Suppressor macrophage treated with lipopolysaccharide for 1 hour (primary cell): ENCODE measurements around the gene EPHA3.

Experiments used
- DNase-seq, 3 donors: peaks; one replicate each; pipeline ENCODE4 v3.0.0-alpha.2; 2020 to 2022

Gene EPHA3

DNA sequence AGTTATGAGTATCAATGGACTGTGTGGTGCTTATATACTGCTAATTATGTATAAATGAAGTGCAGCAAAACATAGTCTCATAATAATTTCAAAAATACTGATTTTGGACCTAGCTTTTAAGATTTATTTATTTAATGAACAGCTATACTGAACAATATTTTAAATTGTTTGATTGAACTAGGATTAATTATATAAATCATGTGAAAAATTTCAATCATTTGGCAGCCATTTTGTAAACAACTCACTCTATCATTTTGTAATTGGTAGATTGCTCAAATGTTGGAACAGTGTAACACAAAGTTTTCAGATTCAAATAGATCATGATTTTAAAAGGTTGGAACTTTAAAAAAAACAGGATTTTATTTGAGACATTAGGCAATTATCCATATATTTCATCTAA is 47.0 kb downstream of the EPHA3 start:
- DNase-seq: no peak

DNA sequence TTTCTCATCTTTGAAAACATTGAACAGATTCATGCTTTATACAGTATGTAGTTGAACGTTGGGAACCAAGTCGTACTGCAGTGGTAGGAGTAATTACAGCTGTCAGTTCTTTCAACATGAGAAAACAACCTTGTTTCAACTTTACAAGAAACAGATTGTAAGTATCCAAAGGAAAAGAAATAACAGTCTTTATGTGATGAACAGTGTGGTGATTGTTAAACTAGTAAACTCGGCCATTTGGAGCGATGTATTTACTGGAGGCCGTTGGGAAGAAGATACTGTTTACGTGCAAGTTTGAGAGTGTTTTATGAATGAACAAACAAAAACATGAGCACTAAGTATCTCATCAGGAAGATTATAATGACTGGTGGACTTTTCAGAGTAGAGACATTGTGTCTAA is 48.4 kb downstream of the EPHA3 start:
- no peak for DNase-seq

DNA sequence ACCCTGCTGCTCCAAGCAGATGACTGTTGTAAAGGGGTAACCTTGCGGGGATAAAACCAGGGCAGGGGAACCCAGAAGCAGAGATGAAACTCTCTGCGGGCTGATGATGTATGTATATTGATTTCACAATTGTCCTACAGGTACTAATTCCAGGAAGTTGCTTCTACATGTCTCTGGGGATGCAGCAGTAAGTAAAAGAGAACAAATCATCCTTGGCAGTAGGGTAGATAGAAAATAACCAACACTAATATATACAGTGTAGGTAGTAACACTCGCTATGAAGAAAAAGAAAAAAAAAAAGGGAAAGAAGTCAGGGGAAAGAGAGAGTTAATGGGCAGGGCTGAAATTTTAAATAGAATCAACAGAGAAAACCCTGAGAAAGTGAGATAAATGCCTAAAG is 50.2 kb downstream of the EPHA3 start:
- no peak for DNase-seq

DNA sequence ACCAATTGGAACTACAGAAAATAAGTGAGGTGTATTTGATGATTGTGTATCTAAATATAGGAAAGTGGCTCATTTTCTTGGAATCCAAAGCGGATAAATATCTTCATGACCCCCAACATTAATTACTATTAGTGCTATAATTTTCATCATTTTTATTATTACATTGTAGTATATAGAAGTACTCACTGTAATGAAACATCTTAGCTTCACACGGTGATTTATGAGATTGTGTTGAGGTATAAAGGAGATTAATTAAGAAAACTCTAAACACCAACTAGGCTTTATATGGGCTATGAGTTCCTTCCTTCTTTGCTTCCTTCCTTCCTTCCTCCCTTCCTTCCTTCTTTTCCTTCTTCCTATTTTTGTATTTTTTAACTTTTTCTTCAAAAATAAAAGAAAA is 52.2 kb downstream of the EPHA3 start:
- no peak for DNase-seq

DNA sequence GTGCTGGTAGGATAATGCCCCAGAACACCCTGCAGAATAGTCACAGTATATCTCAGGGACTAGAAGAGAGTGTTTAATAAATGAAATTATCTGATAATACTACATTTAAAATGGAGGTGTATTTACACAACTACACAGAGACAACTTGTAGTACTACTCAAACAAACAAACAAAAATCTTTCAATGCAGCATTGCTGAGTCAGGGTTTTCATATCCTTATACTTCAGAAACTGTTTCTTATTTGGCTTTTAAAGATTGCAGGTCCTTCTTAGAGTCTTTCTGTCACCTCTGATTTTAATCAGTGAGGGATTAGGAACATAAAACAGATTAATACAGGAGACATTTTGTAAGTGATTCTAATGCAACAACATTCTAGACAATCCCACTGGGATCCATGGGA is 57.4 kb downstream of the EPHA3 start:
- no peak for DNase-seq

DNA sequence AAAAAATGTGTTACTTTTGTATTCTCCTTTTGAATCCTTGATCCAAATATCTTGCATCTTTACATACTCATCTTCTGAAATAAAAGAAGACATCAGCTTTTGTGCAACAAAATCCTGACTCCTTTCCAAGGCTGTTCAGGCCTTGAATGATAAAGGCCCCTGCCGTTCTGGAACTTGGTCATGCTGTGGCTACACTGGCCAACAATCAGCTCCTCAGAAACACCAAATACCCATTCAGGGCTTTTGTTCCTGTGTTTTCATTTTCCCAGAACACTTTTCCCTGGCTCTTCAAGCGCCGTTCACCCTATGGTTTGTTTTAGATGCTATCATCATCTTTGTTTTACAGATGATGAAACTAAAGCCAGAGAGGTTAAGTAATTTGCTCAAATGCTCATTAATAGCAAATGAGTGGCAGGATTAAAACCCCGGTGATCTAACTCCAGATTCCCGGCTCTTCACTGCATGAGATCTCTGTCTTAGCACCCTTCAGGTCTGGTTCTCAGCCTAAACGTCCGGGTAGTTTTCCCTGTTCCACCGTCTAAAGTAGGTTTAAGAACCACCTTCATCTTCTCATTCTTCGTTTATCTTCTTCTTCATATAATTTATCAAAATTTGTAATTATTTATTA is 58.3 kb downstream of the EPHA3 start:
- no peak for DNase-seq

DNA sequence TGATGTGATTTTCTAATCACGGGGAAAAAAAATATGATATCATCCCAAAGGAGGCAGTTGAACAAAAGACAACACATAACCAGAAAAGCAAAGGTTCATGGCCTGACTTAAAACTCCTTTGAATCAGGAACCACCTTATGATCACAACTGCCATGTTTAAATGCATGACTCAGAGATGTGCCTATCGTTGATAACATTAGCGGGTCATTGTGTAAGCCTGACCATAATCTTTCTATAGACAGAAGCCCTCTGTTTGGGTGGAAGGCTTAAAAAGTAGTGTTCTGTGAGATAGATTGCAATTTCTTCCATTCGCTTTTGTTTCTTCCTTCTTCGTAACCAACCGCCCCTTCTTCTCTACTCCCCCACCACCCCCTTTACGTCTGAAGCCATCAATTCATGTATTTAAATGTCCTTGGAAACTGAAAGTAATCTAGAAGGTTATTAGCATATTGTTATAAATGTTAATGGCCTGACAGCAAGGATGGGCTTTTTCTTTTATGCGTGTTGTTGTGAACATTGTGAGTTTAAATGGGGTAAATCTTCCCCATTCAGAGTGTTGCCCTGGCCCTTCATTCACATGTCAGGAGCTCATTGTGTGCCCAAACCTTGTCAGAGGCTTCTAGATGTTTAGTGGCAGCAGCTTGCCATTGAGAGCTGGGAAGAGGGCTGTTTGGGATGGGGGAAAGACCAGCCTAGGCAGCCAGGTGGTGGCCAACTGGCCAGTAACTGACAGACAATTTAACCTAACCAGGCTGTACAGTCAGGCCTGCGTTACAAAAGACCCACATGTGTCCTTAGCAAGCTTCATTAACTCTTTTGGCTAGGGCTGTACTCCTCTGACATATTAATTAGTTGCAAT is 64.5 kb downstream of the EPHA3 start:
- DNase-seq: no peak

DNA sequence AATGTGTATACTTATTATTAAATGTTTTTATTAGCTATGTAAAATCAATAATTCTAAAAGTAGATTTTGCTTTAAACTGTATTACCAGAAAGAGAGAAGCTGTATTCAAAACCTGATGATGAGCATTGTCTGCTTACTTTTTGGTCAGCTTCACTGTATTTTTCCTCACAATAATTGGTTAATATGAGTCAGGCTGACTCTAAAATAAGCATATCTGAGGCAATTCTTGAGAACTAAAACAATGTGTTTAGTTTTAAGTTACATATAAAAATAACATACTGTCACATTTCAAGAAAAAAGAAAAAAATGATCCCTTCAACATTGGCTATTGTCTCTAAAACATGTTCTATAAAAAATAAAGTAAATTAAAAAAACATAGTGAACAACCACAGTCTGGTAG is 66.1 kb downstream of the EPHA3 start:
- DNase-seq: no peak

DNA sequence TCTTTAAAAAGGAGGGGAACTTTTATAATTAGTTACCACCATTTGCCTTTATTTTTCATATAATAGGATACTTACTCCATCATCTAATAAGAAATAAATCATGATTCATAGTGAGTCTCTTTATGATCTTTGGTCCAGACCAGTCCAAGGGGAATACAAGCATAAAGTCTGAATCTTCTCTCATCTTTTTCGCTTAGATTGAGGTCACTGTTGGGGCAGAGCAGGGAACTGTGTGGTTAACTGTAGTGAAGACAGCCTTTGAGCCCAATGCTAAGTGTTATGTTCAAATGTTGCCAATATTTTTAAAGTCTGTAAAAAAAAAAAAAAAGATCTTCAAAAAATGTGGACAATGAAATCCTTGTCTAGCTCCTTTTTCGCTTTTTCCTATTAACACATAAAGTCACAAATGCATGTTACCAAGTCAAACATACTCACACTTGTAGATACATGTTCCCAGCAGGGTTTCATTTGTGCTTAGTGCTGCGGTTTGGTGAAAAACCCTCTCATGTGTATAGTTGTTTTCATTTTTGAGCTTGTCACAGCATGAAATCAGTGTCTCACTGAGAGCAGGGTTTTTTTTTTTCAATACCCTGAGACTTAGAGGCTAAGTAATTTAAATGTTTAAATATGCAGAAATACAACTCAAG is 72.1 kb downstream of the EPHA3 start:
- no peak for DNase-seq

DNA sequence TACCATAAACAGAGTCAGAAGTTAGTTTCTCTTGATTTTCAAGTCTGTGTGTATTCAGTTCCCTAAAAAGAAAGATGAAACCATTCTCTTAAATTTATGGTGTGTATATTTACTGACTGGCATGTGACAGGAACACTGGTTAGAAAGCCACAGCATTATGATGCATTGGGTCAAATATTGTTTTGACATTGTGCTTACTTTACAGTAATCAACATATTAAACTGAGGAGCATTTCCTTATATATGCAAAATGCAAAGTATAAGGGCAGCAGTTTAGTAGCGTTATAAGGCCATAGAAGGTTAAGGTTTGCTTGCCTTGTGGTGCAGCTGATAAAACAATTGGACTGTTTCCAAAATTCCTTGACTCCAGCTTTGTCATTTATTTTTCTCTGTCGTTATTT is 72.9 kb downstream of the EPHA3 start:
- DNase-seq: no peak

DNA sequence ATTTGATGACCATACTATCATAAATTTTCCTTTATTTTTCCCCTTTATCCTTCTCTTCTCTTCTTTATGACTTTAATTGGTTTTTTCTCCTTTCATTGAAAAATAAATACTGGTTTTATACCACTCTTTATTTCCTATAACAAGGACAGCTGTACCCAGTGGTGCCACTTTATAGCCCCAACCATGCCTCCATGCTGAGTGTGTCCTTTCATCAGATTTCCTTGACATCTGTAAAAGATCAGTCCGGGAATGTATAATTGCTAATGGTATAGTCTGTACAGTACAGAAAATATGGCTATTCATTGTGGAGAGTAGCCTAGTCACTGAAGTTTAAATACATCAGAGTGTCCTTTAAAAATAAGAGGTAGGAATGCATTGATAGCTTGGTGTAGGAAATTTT is 74.6 kb downstream of the EPHA3 start:
- no peak for DNase-seq

DNA sequence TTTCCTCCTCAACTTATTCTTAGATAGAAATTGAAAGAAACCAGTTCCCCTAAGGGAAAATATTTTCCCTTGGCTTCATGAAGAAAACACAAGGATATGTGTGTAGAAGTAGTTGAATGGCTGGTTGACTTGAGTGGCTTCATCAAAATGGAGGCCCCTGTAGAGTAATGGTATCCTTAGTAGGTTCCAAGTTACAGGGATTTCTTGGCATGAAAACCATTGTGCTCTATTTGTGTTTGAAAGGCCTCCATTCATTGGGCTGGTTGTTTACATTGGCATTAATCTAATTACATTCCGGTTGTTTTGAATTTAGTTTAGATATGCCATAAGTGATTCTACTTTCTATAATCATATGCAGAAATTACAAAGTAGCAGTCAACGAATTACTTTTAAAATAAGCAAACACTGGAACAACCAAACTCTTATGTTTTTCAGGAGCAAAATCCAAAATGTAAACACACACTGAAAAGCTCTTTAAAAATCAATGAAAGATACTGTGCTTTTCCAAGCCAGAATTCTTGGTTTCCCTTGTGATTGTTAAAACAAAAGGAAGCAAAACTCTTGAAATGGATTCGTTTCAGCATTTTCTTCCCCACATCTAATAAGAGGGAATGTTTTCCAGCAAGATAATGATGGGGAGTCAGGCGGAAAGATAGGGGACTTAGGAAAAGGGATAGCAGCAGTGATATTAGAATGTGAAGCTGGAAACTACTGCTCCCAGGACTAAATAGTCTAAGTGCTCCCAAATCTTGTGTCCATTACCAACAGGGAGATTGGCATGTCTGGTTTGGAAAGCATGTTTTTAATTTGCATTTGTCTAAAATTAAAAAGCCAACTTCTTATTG is 77.0 kb downstream of the EPHA3 start:
- DNase-seq: no peak

DNA sequence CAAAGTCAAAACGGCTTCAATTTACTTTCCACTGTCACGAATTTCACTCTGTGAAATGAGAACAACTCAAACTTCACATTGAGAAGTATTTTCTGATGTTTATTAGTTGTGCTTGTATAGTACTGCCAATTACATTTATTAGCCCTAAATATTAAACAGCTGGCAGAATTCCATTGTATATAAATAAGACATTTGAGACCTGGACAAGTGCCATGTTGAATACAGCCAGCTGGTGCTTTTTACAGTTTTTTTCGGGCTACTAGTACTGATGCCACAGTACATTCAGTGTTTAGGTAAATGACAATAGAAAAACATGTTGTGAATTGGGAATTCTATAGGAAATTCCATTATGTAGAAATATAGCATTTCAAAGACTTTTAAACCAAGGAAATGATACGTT is 79.0 kb downstream of the EPHA3 start:
- DNase-seq: no peak

DNA sequence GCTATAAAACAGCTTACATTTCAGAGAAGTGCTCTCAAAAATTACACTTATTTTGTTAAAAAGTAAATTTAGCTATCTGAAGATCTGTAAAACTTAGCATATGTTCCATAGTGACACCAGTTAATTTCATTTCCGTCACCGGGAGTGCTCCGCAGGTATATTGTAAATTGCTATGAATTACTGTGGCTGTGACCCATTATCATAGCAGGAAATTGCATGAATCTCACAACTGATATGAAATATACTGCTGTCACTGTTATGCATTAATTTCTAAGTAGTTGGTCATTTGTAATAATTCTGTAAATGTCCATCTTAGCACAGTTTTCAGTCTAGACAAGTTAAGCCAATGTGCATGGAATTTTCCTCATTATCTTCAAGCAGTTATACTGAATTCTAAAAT is 91.2 kb downstream of the EPHA3 start:
- DNase-seq: no peak

DNA sequence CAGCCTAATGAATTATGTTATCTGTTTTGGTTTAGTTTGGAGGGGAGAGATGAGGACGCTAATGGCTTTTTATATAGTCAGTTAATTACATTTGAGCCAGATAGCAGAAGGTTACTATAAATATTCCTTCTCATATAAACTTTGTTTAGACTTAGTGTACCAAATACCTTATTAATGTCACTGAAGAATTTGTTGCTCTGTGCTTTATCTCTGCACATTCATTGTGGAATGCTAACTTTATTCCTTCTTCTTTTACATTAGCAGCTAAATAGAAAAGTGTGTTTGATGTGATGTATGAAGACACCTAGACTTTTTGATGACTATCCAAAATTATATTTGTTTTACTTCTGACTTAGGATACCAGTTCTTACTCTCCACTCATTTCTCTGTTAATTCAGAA is 105.2 kb downstream of the EPHA3 start:
- DNase-seq: no peak

DNA sequence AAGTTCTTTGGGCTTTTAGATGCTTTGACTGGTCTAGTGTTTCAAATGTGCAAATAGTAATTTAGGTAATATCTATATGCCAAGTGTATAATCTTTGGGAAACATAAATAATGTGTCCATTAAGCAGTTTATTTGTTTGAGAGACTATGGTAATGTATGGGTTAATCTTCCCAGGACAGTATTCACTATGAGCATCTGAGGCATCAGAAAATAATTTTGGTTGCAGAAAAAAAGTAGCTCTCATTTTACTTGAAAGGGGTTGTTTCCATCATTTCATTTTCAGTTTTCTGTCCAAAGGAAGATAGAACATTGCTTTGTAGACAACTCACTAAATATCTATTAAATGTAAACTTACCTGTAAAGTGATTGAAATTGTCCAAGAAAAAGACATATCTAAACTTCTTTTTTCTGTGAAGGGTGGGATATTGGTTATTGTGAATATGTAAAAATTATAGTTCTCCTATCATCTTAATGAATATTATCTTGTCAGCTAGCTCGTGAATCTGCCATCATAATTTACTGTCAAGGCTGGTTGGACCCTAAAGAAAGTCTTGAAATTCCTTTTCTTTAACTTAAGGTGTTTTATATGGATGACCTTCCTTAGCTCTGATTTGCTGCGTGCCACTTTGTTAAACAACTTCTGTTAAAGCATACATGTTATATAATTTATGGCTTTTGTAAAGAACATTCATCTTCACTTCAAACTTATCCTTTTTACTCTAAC is 108.8 kb downstream of the EPHA3 start:
- no peak for DNase-seq

DNA sequence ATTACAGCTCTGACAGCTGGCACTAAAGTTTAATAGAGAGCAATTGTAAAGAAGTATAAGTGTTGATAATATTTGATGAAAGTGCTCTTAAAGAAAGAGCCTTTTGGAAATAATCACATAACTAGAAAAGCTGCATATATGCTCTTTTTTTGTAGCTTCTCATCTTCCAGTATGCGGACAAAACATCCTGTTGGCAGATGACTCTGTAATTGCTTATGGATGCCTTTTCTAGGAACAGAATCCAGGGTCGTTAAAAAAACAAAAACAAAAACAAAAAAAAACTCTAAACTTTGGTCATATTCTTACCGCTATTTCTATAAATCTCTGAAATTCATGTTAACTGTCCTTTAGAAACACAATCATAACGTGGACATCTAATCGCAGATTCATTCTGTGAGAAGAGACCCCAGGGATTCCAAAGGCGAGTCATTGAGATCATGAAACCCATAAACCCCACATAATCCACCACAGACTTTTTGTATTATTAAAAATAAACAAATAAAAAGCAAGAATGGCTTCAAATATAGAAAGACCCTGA is 109.8 kb downstream of the EPHA3 start:
- DNase-seq: no peak

DNA sequence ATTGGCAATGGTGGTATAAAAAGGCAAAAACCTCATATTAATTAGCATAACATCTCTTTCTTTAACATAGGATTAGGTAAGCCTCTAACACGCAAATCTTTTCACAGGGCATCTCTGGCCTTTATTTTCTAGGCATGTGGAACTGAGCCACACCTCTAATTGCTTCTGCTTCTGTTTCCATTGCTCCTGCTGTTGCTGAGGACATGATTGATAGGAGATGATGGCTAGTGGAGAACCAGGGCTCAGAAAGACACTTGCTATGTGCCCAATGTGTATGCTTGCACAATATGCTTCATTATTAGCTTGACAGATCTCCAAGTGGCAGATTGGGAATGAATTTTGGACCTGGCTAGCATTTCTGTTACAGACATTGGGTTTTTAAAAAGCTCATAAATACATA is 114.5 kb downstream of the EPHA3 start:
- DNase-seq: no peak

DNA sequence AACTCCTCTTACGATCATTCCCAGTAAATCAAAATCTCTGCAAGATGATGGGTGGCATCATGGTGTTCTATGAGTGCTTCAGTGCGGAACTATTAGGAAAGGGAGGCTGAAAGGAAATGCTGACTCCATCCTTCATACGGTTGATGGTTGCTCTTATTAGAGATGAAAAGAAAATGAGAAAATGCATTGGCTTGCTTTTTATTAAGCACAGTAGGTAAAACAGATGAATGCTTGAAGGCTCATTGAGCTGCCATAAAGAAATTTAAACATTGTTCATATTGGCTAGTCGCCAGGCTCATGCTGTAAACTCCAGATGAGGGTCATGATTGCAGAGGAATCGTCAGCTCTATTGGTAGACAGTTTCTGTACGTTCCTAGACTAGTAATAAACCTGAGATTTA is 115.8 kb downstream of the EPHA3 start:
- DNase-seq: no peak

DNA sequence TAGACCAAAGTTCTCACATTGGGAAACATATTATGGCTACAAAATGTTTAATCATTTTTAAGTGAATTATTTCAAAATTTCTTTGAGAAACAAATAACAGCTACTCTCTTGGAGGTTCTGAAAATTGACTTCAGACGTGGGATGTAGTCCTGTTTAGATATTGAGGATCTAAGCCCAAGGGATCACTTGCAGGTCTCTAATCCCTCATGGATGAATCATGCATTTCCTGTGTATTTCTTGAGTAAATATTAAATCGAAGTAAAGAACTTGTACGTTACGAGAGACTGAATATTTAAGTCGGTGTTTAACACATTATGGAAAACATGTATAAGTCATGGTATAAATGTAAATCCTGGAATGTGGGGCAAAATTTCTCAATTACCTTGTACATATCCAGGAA is 119.8 kb downstream of the EPHA3 start:
- DNase-seq: no peak

DNA sequence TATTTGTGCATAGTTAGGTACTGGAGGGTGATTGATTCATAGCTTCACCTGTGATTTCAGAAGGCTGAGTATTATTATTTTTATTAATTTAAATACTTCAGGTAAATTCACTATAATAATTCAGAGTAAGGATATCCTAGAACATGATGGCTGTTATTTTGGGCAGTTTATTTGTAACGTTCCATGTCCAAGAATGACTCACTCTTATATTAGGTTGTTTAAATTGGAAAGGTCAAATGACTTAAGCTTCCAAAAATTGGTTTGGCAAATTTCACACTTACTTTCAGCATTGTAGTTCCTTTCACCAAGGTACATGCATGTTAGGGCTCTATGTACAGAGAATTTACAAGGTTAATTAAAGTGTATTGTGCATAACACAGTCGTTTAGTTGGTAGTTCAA is 120.2 kb downstream of the EPHA3 start:
- no peak for DNase-seq

DNA sequence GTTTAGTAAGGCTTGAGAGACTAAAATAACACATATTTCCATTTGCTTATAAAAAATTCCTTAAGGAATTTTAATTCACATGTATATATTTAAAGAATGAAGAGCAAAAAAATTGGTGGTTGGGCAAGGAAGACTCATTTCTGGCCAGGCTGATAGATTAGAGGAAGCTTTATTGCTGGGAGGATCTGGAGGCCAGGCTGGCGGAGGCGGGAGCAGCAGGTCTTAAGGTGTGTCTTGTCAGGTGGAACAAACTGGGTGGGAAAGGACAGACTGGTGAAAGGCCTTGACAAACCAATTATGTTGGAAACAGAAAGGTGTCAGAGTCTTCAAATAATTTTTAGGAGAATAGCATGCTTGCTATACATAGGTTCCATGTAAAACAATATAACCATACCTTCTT is 124.7 kb downstream of the EPHA3 start:
- DNase-seq: no peak
